ENCODE measurements around the gene CDCA7L.
"Not testable (repeated sequence)": the region's sequence is repeated elsewhere in the genome, so short reads cannot be mapped to it uniquely, and the experiment has no call there.

CDCA7L gene

GRCh38 chr7:21869785-21870402 lies 75.8 kb downstream of the CDCA7L start:
- Histone ChIP-seq H3K9ac (ENCODE audit: low read depth, low read length) (no peak overlapping the region), H3K36me3 (ENCODE audit: insufficient read depth, low read length) (no peaks in the 10 kb centered on the region), H3K4me3 (ENCODE audit: low read length) (no peak overlapping the region), H3K27me3 (ENCODE audit: control insufficient read depth, insufficient read depth, low read length) (no peaks in the 10 kb centered on the region), H3K4me2 (ENCODE audit: low read length) (no peak overlapping the region), H3K9me3 (replicated peaks; ENCODE audit: low read length) (no peaks in the 10 kb centered on the region), H3K4me1 (ENCODE audit: control insufficient read depth, insufficient read depth, low read length) (no peaks in the 10 kb centered on the region)

- Histone ChIP-seq H3K4me1 (ENCODE audit: control insufficient read depth, insufficient read depth, low read length) (no peaks in the 10 kb centered on the region), H3K4me3 (ENCODE audit: low read length) (no peak overlapping the region), H3K9me3 (replicated peaks; ENCODE audit: low read length) (no peaks in the 10 kb centered on the region)
Observed at GRCh38 chr7:21868576-21868850, 77.2 kb downstream of the CDCA7L start.

GRCh38 chr7:21867816-21868575 lies 77.7 kb downstream of the CDCA7L start:
- H3K27me3 ChIP-seq (ENCODE audit: control insufficient read depth, insufficient read depth, low read length), result no peaks in the 10 kb centered on the region
- H3K36me3 ChIP-seq (ENCODE audit: insufficient read depth, low read length), result no peaks in the 10 kb centered on the region
- H3K9ac ChIP-seq (ENCODE audit: low read depth, low read length), result no peak overlapping the region
- H3K9me3 ChIP-seq (replicated peaks; ENCODE audit: low read length), result no peaks in the 10 kb centered on the region
- no peak overlapping the region for H3K4me2 ChIP-seq (ENCODE audit: low read length)
- no peak overlapping the region for H3K4me3 ChIP-seq (ENCODE audit: low read length)
- no peaks in the 10 kb centered on the region for H3K4me1 ChIP-seq (ENCODE audit: control insufficient read depth, insufficient read depth, low read length)

More at GRCh38 chr7:21868576-21868850, 77.2 kb downstream of the CDCA7L start:
- H3K27me3 ChIP-seq (ENCODE audit: control insufficient read depth, insufficient read depth, low read length), result no peaks in the 10 kb centered on the region
- H3K9ac ChIP-seq (ENCODE audit: low read depth, low read length), result no peak overlapping the region
- H3K4me2 ChIP-seq (ENCODE audit: low read length), result no peak overlapping the region
- H3K36me3 ChIP-seq (ENCODE audit: insufficient read depth, low read length), result no peaks in the 10 kb centered on the region

- Histone ChIP-seq H3K9me3 (replicated peaks; ENCODE audit: low read length) (no peaks in the 10 kb centered on the region), H3K27me3 (ENCODE audit: control insufficient read depth, insufficient read depth, low read length) (no peaks in the 10 kb centered on the region), H3K4me3 (ENCODE audit: low read length) (no peak overlapping the region), H3K9ac (ENCODE audit: low read depth, low read length) (no peak overlapping the region), H3K4me2 (ENCODE audit: low read length) (no peak overlapping the region), H3K4me1 (ENCODE audit: control insufficient read depth, insufficient read depth, low read length) (no peaks in the 10 kb centered on the region), H3K36me3 (ENCODE audit: insufficient read depth, low read length) (no peaks in the 10 kb centered on the region)
Observed at GRCh38 chr7:21867226-21867625, 78.5 kb downstream of the CDCA7L start.

- H3K9me3 ChIP-seq (replicated peaks; ENCODE audit: low read length), result no peaks in the 10 kb centered on the region
- H3K9ac ChIP-seq (ENCODE audit: low read depth, low read length), result no peak overlapping the region
- no peaks in the 10 kb centered on the region for H3K27me3 ChIP-seq (ENCODE audit: control insufficient read depth, insufficient read depth, low read length)
- H3K4me3 ChIP-seq (ENCODE audit: low read length), result no peak overlapping the region
- H3K4me1 ChIP-seq (ENCODE audit: control insufficient read depth, insufficient read depth, low read length), result no peaks in the 10 kb centered on the region
- H3K36me3 ChIP-seq (ENCODE audit: insufficient read depth, low read length), result no peaks in the 10 kb centered on the region
- no peak overlapping the region for H3K4me2 ChIP-seq (ENCODE audit: low read length)
Observed at GRCh38 chr7:21866731-21867130, 79.0 kb downstream of the CDCA7L start.

- not testable (repeated sequence) for H3K4me3 ChIP-seq (ENCODE audit: low read length); H3K9me3 ChIP-seq (replicated peaks; ENCODE audit: low read length); H3K4me1 ChIP-seq (ENCODE audit: control insufficient read depth, insufficient read depth, low read length); H3K36me3 ChIP-seq (ENCODE audit: insufficient read depth, low read length); H3K9ac ChIP-seq (ENCODE audit: low read depth, low read length); H3K4me2 ChIP-seq (ENCODE audit: low read length); H3K27me3 ChIP-seq (ENCODE audit: control insufficient read depth, insufficient read depth, low read length)
Observed at GRCh38 chr7:21865631-21866204, 80.0 kb downstream of the CDCA7L start.

- H3K4me2 ChIP-seq (ENCODE audit: low read length), result no peak overlapping the region
- H3K4me3 ChIP-seq (ENCODE audit: low read length), result no peak overlapping the region
- no peak overlapping the region for H3K9ac ChIP-seq (ENCODE audit: low read depth, low read length)
- H3K27me3 ChIP-seq (ENCODE audit: control insufficient read depth, insufficient read depth, low read length), result no peaks in the 10 kb centered on the region
- no peaks in the 10 kb centered on the region for H3K9me3 ChIP-seq (replicated peaks; ENCODE audit: low read length)
- H3K36me3 ChIP-seq (ENCODE audit: insufficient read depth, low read length), result no peaks in the 10 kb centered on the region
- H3K4me1 ChIP-seq (ENCODE audit: control insufficient read depth, insufficient read depth, low read length), result no peaks in the 10 kb centered on the region
Observed at GRCh38 chr7:21851559-21851967, 94.1 kb downstream of the CDCA7L start.
